Tibial artery (tissue), 4 donors: ENCODE measurements around the gene CAPZA1.
A peak's percentile ranks its signal among the peaks of the same experiment; 100 is the strongest.

Experiments
- DNase-seq, 2 donors: peaks; one replicate each; pipeline ENCODE4 v3.0.0-alpha.2; 2019
- H3K27ac ChIP-seq, 2 donors: fragments of 200-600 bp; sonication (generic) in 1 of 2; 1 replicate in 1 of 2; 2 replicates in 1 of 2; pipeline ENCODE4 v1.5.1; 2018 to 2019; ENCODE audit warnings: mild to moderate bottlenecking in 1 of 2
- H3K27me3 ChIP-seq, 2 donors: fragments of 200-600 bp; sonication (generic) in 1 of 2; one replicate each; pipeline versions ENCODE4 v1.5.1 to v1.6.0; 2016 to 2019
- H3K36me3 ChIP-seq, 3 donors: fragments of 200-600 bp; sonication (generic) in 2 of 3; one replicate each; pipeline ENCODE4 v1.5.1; 2016 to 2019; ENCODE audit warnings: mild to moderate bottlenecking in 2 of 3
- H3K4me1 ChIP-seq, 4 donors: fragments of 200-600 bp; sonication (generic) in 2 of 4; 1 replicate in 3 of 4; 2 replicates in 1 of 4; pipeline ENCODE4 v1.5.1; 2016 to 2019
- H3K4me3 ChIP-seq, 2 donors: fragments of 200-600 bp; sonication (generic) in 1 of 2; 1 replicate in 1 of 2; 2 replicates in 1 of 2; pipeline ENCODE4 v1.5.1; 2018 to 2019; ENCODE audit warnings: mild to moderate bottlenecking in 2 of 2
- H3K9me3 ChIP-seq, 3 donors: fragments of 200-600 bp; sonication (generic) in 1 of 3; one replicate each; pipeline ENCODE4 v1.5.1; 2016 to 2019
- CTCF ChIP-seq, 2 experiments: fragments of 200-600 bp in 1 of 2; fragments of 450-650 bp in 1 of 2; IDR thresholded peaks; one replicate each; pipeline ENCODE4 v1.5.1; 2017 to 2019; ENCODE audit warnings: antibody characterized with exemption in 2 of 2, mild to moderate bottlenecking in 1 of 2, moderate library complexity in 1 of 2
- intact Hi-C: fragments of 100-400 bp; cut with DNase I; formaldehyde crosslinking; loops from one replicate; pipeline ENCODE4 v1.15.0; 2023; ENCODE audit warnings: low total_unique reads

The CAPZA1 gene

DNA sequence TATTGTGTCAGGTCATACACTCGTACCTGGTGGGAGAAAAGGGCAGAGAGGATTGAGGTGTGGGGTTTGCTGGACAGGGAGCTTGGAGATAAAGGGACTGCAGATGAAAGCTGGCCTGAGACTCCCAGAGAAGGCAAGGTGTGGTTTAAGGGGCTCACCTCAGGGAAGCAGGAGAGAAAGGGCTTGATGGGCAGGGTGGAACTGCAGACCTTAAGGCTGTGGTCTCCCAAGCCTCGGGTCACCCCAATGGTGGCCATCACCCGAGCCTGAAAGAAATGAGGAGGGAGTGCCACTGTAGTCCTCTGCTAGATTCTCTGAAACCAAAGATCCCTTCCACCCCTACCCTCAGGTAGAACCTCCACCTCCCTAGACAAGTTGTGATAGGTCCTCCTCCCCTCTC is 91.0 kb downstream of the CAPZA1 start:
- no peaks in the 10 kb centered on the region for H3K9me3 ChIP-seq
- H3K27ac ChIP-seq = no peak overlapping the region
- H3K4me3 ChIP-seq = no peak overlapping the region
- H3K4me1 ChIP-seq = peaks cover 0 to 33% (median 25%) of the 10 kb centered on the region in 4 donors
- H3K36me3 ChIP-seq = no peaks in the 10 kb centered on the region
- no peak for TF ChIP-seq CTCF (IDR thresholded peaks at IDR 0.05)
- intact Hi-C loops = loop anchor here (10.0 kb wide), 1 partner anchor 244 kb away; the partner anchor contains the start of gene SLC16A1
- no peak for DNase-seq
- H3K27me3 ChIP-seq = no peaks in the 10 kb centered on the region

- no peak overlapping the region for H3K4me3 ChIP-seq
- no peak overlapping the region for H3K27ac ChIP-seq
- H3K4me1 ChIP-seq = peaks cover 0 to 34% (median 23%) of the 10 kb centered on the region in 4 donors
- peak in 1 of 2 donors; percentile 59 for DNase-seq
- intact Hi-C loops = loop anchor here (10.0 kb wide), 1 partner anchor 244 kb away; the partner anchor contains the start of gene SLC16A1
- no peak for TF ChIP-seq CTCF (IDR thresholded peaks at IDR 0.05)
- no peaks in the 10 kb centered on the region for H3K36me3 ChIP-seq
- no peaks in the 10 kb centered on the region for H3K27me3 ChIP-seq
- H3K9me3 ChIP-seq = no peaks in the 10 kb centered on the region
Measured at GRCh38 chr1:112711041-112711440, 91.4 kb downstream of the CAPZA1 start.

- no peaks in the 10 kb centered on the region for H3K27me3 ChIP-seq
- no peak for DNase-seq
- no peak overlapping the region for H3K27ac ChIP-seq
- no peak for TF ChIP-seq CTCF (IDR thresholded peaks at IDR 0.05)
- H3K9me3 ChIP-seq = no peaks in the 10 kb centered on the region
- no peak overlapping the region for H3K4me3 ChIP-seq
- H3K4me1 ChIP-seq = peaks cover 0 to 39% (median 23%) of the 10 kb centered on the region in 4 donors
- H3K36me3 ChIP-seq = no peaks in the 10 kb centered on the region
- intact Hi-C loops = loop anchor here (10.0 kb wide), 1 partner anchor 243 kb away; the partner anchor contains the start of gene SLC16A1
Measured at GRCh38 chr1:112711670-112712069, 92.0 kb downstream of the CAPZA1 start.

DNA sequence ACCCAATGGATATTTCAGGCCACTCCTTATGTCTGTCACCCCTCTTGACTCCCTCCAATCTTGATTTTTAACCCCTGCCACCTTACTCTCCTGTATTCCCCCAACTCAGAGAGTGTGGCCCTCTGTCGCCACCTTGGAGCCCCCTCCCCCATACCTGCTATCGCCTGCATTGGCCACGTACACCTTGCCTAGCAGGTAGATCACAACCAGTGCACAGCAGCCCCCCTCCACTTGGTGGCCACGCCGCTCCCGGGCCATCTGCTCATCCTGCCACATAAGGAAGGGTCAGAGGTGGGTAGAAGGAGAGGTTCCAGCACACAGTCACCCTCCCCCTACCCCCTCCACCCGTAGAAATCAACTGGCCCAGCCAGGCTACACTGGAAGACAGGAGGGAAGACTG is 92.6 kb downstream of the CAPZA1 start:
- Histone ChIP-seq H3K36me3 (no peaks in the 10 kb centered on the region), H3K9me3 (no peaks in the 10 kb centered on the region), H3K4me3 (no peak overlapping the region), H3K27me3 (no peaks in the 10 kb centered on the region), H3K4me1 (peaks cover 0 to 39% (median 23%) of the 10 kb centered on the region in 4 donors), H3K27ac (no peak overlapping the region)
- TF ChIP-seq CTCF (IDR thresholded peaks at IDR 0.05) = no peak
- peak in 1 of 2 donors; percentile 38 for DNase-seq
- intact Hi-C loops = loop anchor here (10.0 kb wide), 1 partner anchor 243 kb away; the partner anchor contains the start of gene SLC16A1

- no peak for TF ChIP-seq CTCF (IDR thresholded peaks at IDR 0.05)
- Histone ChIP-seq H3K4me3 (no peak overlapping the region), H3K9me3 (no peaks in the 10 kb centered on the region), H3K4me1 (peaks cover 0 to 35% (median 20%) of the 10 kb centered on the region in 4 donors), H3K27me3 (no peaks in the 10 kb centered on the region), H3K27ac (no peak overlapping the region), H3K36me3 (no peaks in the 10 kb centered on the region)
- intact Hi-C loops = loop anchor here (10.0 kb wide), 1 partner anchor 242 kb away; the partner anchor contains the start of gene SLC16A1
- DNase-seq = peak in 1 of 2 donors; percentile 51
Measured at GRCh38 chr1:112712701-112713128, 93.1 kb downstream of the CAPZA1 start.
